ENCODE data around the gene CYP4F11. TPM values are rescaled to one million over a fixed set of nuclear protein-coding genes. Genes with fewer than 3 reads are reported as not detected.
"Not testable (repeated sequence)": the region's sequence is repeated elsewhere in the genome, so short reads cannot be mapped to it uniquely, and the experiment has no call there.

The CYP4F11 gene
- total RNA-seq, 1 experiment from 2014 or later = 0.29 TPM

DNA sequence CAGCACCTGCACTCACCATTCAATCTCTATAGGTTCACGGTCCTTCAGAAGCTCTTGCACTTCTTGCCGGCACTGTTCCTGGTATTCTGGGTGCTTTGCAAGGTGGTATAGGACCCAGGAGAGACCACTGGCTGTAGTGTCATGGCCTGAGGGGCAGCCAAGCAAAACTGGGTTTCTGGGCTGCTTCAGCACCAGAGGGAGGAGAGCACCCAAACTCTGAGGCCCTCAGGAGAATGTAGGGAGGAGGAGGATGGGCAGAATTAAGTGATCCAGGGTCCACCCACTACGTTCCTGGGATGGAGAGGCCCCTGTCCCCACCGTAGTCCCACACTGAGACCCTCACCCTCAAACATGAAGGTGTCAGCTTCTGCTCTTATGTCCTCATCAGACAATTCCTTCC, 12.3 kb downstream of the CYP4F11 start:
- no peak for DNase-seq (ENCODE audit: low read depth)

DNA sequence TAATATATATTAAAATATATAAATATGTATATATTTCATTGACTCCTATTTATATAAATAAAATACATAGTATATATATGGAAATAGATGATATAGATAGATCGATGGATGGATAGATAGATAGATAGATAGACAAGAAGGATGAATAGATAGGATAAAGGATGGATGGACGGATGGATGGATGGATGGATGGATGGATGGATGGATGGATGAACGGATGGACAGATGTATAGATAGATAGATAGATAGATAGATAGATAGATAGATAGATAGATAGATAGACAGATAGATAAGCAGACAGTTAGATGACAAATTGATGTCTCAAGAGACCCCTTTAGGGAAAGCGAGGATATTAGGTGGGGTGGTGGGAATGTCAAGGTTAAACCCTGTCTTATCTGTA, 15.1 kb downstream of the CYP4F11 start:
- DNase-seq (ENCODE audit: low read depth) = no peak

DNA sequence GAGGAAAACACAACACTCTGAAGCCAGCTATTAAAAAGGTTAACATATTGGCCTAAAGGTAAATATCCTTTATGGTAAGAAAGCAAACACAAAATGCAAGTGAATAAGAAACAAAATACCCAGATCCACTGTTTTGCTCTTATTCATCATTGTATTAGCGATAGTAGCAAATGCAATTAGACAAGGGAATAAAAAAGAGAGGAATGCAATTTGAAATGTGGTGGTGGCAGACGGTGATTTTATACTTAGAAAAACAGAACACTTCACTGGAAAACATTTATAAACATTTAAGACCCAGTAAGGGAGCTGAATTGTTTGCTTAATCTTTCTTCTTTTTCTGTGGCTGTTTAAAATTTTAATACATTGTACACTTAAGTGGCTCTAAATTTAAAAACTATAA, 19.2 kb downstream of the CYP4F11 start:
- no peak for DNase-seq (ENCODE audit: low read depth)

DNA sequence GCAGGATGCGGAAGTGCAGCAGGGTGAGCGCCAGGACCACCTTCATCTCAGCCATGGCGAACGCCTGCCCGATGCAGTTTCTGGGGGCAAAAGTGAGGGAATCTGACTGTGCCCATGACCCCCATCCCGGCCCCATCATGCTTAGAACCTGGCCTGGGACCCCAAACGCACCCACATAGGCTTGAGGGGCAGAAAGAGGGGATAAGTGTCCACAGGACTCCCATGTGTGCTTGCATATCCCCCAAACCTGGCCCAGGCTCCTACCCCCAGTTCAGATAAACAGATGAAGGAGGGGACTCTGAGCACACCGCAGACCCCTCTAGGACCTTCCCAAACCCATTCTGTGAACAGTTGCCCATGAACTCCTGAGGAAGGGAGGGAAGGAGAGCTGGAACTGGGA, 20.5 kb downstream of the CYP4F11 start:
- DNase-seq (ENCODE audit: low read depth) = no peak

DNA sequence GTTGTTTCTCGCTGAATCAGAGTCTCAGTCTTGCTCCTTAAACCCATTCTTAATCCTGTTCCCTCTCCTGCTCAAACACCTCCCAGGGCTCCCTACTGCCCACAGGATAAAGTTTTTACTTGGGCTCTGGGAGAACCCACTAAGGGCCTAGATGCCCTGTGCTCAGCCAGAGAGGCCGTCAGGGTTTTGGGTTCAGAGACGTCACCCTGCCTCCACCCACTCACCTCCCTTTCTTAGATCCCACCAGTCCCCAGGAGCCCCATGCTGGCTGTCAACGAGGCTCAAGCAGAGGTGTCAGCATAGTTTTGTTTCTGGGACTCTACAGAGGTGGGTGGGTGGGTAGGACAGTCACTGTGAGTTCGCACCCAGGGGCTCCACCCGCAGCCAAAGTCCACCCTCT, 20.9 kb downstream of the CYP4F11 start:
- DNase-seq (ENCODE audit: low read depth) = no peak

DNA sequence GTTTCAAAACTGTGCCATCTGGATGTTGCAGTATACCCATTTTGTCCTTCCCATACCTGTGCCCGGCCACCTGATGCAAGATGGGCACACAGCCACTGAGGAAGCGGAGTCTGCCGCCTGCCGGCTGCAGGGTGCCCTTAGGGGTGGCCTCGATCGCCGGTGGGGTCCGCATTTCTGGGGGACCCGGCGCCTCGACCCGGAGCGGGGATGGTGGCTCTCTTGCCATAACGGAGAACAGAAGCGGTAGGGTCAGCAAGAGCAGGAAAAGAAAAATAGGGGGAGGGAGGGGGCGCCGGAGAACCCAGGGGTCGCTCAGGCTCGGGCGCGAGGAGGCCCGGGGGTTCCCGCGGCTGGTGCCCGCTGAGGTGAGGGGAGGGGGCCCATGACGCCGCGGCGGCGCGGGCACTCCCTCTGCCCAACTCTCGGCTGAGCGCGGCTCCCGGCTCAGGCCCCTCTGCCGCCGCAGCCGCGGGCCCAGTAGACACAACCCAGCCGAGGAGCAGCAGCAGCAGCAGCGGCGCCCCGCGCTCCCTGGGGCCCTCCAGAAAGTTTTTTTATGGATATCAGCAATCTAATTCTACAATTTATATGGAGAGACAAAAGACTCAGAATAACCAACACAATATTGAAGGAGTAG, 22.6 kb downstream of the CYP4F11 start:
- no peak for DNase-seq (ENCODE audit: low read depth)

DNA sequence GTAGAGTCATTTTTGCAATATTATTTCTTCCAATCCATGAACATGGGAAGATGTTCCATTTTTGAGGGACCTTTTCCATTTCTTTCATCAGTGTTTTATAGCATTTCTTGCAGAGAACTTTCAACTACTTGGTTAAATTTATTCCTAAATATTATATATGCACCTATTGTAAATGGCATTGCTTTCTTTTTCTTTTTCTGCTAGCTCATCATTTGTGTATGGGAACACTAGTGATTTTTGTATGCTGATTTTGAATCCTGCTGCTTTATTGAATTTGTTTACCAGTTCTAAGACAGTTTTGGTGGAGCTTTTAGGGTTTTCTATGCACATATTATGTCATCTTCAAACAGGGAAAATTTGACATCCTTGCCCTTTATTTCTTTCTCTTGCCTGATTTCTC, 29.3 kb downstream of the CYP4F11 start:
- no peak for DNase-seq (ENCODE audit: low read depth)

DNA sequence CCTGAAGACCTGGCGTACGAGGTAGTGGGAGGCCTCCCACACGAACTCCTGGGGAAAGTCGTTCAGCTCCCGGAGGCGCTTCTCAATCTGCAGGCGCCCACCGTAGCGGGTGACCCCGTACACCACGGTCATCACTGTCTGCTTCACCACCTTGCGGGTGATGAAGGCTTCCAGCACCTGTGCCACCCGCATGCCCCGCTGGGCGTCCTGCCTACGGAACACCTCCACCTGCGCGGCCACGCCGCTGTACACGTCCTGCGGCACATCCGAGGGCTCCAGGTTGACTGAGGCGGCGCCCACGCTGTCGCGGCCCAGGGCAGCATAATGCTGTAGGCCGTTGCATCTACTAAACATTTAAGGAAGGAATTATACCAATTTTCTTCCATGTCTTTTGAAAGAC, 31.4 kb downstream of the CYP4F11 start:
- not testable (repeated sequence) for DNase-seq (ENCODE audit: low read depth)

DNA sequence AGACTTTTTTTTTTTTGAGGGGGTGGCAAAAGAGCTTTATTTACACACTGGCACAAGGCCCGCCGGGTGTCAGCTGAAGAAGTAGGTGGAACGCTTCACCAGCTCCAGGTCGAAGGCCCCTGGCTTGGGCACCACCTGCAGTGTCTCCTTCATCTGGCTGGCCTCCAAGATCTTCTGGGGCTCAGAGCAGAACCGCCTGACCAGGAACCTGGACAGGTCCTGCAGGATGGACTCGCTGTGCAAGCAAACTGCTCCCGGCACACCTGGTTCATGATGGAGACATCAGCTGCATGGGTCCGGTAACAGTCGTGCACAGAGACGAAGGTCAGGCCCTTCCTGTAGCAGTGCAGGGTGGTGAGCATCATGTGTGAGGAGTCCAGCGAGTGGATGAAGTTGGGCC, 32.1 kb downstream of the CYP4F11 start:
- no peak for DNase-seq (ENCODE audit: low read depth)

DNA sequence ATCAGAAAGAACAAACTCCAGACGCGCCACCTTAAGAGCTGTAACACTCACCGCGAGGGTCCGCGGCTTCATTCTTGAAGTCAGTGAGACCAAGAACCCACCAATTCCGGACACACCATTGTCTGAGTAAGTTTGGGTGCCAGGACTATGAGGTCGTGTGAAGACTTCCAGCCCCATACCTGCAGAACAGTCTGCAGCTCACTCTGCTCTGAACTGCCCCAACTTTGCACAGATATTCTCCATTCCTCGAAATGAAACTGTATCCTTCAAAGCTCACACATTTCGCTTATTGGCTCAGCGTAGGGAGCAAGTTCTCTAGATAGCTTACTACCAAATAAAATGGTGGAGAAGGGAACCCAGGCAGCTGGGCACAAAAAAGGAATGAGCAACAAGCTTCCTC, 33.8 kb downstream of the CYP4F11 start:
- DNase-seq (ENCODE audit: low read depth) = no peak

DNA sequence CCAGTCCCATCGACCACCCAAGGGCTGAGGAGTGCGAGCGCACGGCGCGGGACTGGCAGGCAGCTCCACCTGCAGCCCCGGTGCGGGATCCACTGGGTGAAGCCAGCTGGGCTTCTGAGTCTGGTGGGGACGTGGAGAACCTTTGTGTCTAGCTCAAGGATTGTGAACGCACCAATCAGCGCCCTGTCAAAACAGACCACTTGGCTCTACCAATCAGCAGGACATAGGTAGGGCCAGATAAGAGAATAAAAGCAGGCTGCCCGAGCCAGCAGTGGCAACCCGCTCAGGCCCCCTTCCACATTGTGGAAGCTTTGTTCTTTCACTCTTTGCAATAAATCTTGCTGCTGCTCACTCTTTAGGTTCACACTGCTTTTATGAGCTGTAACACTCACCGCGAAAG, 34.3 kb downstream of the CYP4F11 start:
- DNase-seq (ENCODE audit: low read depth) = not testable (repeated sequence)

DNA sequence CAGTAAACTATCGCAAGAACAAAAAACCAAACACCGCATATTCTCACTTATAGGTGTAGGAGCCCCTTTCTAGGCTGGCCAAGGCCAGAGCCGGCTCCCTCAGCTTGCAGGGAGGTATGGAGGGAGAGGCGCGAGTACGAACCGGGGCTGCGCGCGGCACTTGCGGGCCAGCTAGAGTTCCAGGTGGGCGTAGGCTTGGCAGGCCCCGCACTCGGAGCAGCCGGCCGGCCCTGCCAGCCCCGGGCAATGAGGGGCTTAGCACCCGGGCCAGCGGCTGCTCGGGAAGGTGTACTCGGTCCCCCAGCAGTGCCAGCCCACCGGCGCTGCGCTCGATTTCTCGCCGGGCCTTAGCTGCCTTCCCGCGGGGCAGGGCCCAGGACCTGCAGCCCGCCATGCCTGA, 34.8 kb downstream of the CYP4F11 start:
- DNase-seq (ENCODE audit: low read depth) = not testable (repeated sequence)

DNA sequence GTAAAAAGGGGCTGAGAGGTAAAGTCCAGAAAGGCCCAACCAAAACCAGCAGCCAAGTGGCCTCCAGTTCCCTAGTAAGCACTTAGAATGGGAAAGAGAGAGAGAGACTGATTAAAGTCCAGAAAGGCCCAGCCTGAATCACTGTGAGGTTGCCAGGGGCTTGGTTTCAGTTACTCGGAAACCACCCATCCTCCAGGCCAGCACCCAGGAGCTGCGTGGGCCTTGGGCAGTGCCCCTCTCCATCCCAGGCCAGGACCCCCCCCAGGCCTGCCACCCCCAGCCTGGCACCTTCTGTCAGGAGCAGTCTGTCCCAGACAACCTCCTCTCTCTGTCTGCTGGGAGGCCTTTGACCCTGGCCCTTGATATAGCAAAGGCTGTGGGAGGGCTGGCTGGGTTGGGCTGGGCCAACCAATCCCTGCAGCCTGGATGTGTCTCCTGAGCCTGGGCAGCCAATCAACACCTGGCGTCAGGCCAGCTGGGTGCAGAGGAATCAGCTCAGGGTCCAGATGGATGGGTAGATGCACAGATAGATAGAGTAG, 36.5 kb downstream of the CYP4F11 start, which contains the start of gene CYP4F2:
Gene CYP4F2, minus strand, starts transcription at position 337 of the 539 bp plus-strand sequence. CDS start 463 bp downstream, outside the sequence.
- DNase-seq (ENCODE audit: low read depth) = no peak

DNA sequence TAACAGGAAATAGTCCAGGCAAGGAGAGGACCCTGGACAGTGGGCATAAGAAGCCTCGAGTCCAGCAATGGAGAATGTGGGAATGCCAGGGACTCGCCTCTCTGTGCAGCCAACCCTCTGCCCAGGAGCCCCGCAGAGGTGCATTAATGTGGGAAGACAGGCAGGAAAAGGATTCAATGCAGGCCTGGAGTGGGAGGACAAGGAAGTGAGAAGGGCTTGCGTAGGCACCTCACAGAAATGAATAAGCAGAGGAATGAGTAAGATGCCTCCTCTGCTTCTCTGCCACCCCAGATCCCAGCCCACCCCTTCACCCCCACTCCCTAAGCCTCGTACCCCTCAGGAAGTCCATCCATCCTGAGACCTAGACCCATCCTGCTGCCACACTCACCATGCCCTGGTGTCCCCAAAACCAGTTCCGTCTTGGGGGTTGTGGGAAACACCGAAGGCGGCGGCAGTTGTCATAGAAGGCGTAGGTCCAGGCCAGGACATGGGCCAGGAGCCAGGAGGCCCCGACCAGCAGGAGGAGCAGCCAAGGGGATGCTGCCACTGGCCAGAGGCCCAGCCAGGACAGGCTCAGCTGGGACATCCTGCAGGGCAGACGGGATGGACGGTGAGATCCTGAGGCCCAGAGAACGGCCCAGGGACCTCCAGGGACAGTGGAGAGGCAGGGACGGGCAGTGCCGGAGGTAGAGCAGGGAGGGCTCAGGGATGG, 37.1 kb downstream of the CYP4F11 start:
- no peak for DNase-seq (ENCODE audit: low read depth)

DNA sequence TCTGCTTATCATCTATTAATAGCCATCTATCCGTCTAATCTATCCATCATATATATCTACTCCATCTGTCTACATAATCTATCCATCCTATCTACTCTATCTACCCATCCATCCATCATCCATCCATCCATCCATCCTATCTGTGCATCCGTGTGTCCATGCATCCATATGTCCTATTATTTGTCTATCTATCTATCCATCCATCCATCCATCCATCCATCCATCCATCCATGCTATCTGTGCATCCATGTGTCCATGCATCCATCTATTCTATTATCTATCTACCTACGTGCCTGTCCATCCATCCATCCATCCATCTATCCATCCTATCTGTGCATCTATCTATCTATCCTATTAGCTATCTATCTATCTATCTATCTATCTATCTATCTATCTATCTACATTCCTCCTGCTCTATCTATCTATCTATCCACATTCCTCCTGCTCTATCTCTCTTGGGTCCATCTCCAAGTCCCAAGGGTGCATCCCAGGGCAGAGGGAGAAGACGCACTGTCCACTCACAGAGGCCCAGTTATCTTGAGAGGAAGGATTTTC, 38.4 kb downstream of the CYP4F11 start:
- DNase-seq (ENCODE audit: low read depth) = no peak

DNA sequence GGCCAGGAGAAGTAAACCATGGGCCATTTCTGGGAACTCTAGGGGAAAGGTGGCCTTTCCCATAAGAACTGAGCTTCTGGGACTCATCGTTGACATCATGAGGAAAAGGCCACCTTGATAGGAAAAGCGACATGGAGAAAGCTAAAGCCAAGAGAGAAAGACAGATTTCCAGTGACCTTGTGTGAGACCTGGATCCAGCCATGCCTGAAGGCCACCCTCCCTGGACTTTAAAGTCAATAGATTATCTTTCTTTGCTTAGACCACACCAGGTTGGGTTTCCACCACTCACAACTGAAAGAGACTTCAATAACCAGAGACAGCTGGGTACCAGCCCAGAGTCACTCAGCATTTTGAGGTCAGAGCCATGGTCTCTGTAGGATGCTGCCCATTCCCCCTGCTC, 40.0 kb downstream of the CYP4F11 start:
- no peak for DNase-seq (ENCODE audit: low read depth)

DNA sequence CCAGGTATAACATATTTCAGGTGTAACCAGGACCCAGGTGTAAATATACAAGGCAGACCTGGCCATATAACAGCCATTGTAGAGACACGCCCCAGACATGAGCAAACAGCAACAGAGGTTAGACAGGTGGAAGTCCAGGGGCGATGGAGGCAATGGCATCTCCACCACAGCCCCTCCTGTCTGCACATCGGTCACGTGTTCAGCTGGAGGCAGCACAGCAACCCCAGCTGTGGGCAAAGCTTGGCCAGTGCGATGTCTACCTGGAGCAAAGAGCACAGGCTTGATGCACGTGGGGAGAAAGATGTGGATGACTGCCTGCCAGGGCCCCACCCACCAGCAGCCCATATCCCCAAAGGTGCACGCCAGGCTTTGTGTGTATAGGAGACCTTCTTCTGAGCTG, 40.9 kb downstream of the CYP4F11 start:
- no peak for DNase-seq (ENCODE audit: low read depth)

DNA sequence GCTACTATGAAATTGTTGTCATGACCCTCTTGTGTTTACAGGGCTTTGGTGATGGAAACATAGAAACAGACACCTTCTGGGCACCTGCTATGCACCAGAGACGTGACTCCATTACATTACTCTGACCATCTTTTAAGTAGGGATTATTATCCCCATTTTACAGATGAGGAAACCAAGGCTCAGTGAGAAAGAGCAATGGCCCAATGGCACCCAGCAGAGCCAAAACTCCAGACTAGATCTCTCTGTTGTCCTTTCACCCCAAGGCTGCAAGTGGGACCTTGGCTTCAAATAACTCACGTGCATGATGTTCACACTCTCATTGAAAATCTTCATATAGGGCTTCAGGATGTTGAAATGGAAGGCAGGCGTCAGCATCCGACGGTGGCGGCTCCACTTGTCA, 42.3 kb downstream of the CYP4F11 start:
- no peak for DNase-seq (ENCODE audit: low read depth)

DNA sequence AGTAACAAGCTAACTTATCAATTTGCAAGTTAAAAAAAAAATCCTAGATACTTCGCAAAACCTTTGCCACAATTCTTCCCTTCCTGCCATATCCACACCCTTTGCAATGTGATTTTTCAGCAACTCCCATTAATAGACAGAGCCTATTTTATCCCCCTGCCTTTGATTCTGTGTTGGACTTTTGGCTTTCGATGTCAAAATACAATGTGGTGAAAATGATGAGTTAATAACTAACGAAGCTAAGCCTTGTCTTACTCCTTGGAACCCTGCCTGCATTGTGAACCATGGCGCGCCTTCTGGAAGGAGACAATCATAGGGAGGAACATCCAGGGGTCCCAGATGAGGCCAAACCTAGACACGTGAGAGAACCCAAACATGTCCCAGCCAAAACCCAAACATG, 42.9 kb downstream of the CYP4F11 start:
- DNase-seq (ENCODE audit: low read depth) = no peak

DNA sequence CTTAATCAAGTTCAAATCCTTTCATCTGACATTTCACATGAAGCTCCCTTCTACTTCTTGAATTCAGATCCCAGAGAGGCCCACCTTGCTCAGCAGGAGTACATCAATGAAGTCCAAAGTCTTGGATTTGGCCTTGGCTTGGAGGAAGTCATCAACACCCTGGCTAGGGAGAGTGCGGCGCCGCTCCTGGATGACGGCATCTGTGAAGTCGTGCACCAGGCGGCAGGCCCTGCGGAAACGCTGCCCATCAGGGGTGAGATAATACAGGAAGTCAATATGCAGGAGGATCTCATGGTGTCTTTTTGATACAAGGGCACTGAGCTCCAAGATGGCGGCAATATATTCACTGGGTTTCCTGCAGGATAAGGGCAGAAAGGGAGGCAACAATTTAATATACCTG, 45.0 kb downstream of the CYP4F11 start:
- not testable (repeated sequence) for DNase-seq (ENCODE audit: low read depth)

DNA sequence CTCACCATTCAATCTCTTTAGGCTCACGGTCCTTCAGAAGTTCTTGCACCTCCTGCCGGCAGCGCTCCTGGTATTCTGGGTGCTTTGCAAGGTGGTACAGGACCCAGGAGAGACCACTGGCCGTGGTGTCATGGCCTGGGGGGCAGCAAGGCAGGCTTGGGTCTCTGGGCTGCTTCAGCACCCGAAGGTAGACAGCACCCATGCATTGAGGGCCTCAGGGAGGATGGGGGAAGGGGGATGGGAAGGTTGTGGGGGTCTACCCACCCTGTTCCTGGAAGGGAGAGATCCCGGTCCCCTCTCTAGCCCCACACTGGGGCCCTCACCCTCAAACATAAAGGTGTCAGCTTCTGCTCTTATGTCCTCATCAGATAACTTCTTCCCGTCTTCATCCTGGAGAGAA, 48.4 kb downstream of the CYP4F11 start:
- DNase-seq (ENCODE audit: low read depth) = no peak

DNA sequence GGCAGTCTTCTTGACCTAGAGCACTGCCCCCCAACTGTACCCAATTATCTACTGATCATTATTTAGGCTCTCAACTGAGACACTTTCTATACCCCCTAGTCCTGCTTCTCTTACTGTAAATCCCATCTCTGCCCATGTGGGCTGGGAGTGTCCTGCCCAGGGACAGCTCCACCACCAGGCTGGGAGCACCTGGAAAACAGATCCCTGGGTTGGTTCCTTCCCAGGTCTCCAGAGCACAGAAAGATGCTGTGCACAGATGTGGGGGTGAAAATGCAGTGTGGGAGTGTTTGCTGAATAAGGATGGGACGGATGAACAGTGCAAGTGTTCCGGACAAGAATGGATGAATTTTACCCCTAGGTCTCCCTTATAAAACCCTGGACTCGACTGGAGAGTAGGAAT, 49.2 kb downstream of the CYP4F11 start:
- no peak for DNase-seq (ENCODE audit: low read depth)

DNA sequence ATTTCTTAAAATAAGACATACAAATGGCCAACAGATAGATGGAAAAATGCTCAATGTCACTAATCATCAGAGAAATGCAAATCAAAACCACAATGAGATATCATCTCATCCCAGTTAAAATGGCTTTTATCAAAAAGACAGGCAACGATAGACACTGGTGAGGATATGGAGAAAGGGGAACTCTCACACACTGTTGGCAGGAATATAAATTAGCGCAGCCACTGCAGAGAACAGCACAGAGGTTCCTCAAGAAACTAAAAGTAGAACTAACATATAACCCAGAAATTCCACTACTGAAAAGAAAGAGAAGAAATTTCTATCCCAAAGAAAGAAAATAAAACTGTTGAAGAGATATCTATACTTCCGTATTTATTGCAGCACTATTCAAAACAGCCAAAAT, 51.0 kb downstream of the CYP4F11 start:
- not testable (repeated sequence) for DNase-seq (ENCODE audit: low read depth)
